ENCODE measurements around the gene SERHL2. TPM values are rescaled to one million over a fixed set of nuclear protein-coding genes. Genes with fewer than 3 reads are reported as not detected.
A peak's percentile ranks its signal among the peaks of the same experiment; 100 is the strongest.
"Not testable (repeated sequence)": the region's sequence is repeated elsewhere in the genome, so short reads cannot be mapped to it uniquely, and the experiment has no call there.

Gene SERHL2
- total and polyA plus RNA-seq, 9 donors: 2.0 to 4.4 (median 2.9) TPM

DNA sequence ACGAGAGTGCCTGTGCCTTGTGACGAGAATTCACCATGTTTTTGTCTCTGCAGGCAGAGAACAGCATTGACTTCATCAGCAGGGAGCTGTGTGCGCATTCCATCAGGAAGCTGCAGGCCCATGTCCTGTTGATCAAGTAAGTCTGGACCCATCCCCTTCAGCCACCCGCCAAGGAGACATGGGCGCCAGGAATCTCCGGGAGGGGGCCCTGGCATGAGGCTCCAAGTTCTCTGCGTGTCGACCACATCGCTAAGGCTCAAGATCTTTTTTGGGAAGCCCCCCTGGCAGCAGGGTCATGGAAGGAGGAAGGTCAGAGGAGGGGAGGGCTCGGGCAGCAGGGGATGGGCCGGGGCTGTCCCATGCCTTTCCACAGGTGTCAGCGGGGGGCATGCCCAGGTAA is 17.3 kb downstream of the SERHL2 start:
- peaks cover 23% of the 10 kb centered on the region for H3K36me3 ChIP-seq (ENCODE audit: control insufficient read depth, insufficient read depth, low read length)
- DNase-seq; H3K27me3 ChIP-seq (ENCODE audit: control insufficient read depth, insufficient read depth, low read length); H3K4me3 ChIP-seq (ENCODE audit: low read length); H3K9me3 ChIP-seq (replicated peaks; ENCODE audit: control insufficient read depth, low read depth, low read length); H3K27ac ChIP-seq (ENCODE audit: low read length); H3K4me1 ChIP-seq (ENCODE audit: control insufficient read depth, insufficient read depth, low read length): not testable (repeated sequence)
- WGBS (ENCODE audit: insufficient coverage): 92% methylated on average over 7 of the region's 12 CpGs

DNA sequence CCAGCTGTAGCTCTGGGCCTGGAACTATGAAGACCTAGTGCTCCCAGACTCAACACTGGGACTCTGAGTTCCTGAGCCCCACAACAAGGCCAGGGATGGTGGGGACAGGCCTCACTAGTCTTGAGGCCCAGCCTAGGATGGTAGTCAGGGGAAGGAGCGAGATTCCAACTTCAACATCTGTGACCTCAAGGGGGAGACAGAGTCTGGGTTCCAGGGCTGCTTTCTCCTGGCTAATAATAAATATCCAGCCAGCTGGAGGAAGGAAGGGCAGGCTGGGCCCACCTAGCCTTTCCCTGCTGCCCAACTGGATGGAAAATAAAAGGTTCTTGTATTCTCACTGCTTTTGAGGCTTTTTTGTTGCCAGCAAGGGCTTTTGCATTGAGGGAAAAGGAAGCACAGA is 20.3 kb downstream of the SERHL2 start:
- peaks cover 37% of the 10 kb centered on the region for H3K36me3 ChIP-seq (ENCODE audit: control insufficient read depth, insufficient read depth, low read length)
- no CpG with 5 or more reads among the region's 1 CpG for WGBS (ENCODE audit: insufficient coverage)
- H3K4me3 ChIP-seq (ENCODE audit: low read length); DNase-seq; H3K9me3 ChIP-seq (replicated peaks; ENCODE audit: control insufficient read depth, low read depth, low read length); H3K4me1 ChIP-seq (ENCODE audit: control insufficient read depth, insufficient read depth, low read length); H3K27ac ChIP-seq (ENCODE audit: low read length); H3K27me3 ChIP-seq (ENCODE audit: control insufficient read depth, insufficient read depth, low read length): not testable (repeated sequence)

DNA sequence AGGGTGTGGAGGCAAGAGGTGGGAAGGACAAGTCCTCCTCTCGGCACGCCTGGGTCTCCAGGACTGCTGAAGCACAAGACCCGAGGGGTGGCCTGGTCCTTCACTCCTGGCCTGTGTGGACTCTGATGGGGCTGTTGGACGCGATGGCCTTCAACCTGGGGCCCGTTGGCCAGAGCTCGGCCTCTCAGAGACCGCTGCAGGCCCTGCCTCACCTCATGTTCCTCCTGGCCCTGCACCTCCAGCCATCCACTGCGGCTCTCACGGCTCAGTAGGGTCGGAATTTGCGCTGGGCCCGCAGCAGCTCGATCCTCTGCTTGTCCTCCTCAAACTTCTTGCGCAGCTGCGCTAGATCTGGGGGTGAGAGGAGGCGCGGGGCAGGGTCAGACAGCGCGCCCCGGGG is 20.7 kb downstream of the SERHL2 start:
- H3K4me1 ChIP-seq (ENCODE audit: control insufficient read depth, insufficient read depth, low read length); DNase-seq; H3K9me3 ChIP-seq (replicated peaks; ENCODE audit: control insufficient read depth, low read depth, low read length); H3K27ac ChIP-seq (ENCODE audit: low read length); H3K27me3 ChIP-seq (ENCODE audit: control insufficient read depth, insufficient read depth, low read length); H3K4me3 ChIP-seq (ENCODE audit: low read length): not testable (repeated sequence)
- H3K36me3 ChIP-seq (ENCODE audit: control insufficient read depth, insufficient read depth, low read length): peaks cover 37% of the 10 kb centered on the region
- WGBS (ENCODE audit: insufficient coverage): 87% methylated on average over 7 of the region's 21 CpGs

DNA sequence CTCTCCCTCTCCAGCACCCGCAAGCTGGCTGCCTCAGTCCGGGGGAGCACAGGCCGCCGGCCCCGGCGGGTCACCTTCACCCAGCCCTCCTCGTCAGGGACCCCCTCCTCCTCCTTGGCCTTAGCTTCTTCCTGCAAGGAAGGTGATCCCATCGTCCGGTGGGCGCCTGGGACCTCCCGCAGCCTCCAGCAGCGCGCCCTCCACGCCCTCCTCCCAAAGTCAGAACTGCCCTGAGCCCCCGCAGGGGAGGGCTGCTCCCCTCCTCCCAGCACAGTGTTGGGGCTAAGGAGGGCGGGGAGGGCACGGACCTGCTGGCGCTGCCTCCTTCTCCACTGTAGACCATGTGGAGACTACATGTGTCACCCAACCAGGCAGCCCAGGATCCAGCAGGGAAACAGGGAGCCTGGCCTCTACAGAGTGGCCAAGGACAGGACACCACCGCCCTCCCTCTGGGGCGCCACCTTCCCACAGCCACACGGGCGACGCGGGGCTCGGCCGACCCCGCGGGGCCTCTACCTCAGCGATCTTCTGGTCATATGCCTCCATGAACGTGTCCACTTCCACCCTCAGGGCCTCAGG is 22.3 kb downstream of the SERHL2 start:
- H3K9me3 ChIP-seq (replicated peaks; ENCODE audit: control insufficient read depth, low read depth, low read length); H3K27me3 ChIP-seq (ENCODE audit: control insufficient read depth, insufficient read depth, low read length); H3K4me1 ChIP-seq (ENCODE audit: control insufficient read depth, insufficient read depth, low read length); H3K4me3 ChIP-seq (ENCODE audit: low read length); H3K27ac ChIP-seq (ENCODE audit: low read length); DNase-seq: not testable (repeated sequence)
- peaks cover 37% of the 10 kb centered on the region for H3K36me3 ChIP-seq (ENCODE audit: control insufficient read depth, insufficient read depth, low read length)
- WGBS (ENCODE audit: insufficient coverage): 89% methylated on average over 13 of the region's 30 CpGs

DNA sequence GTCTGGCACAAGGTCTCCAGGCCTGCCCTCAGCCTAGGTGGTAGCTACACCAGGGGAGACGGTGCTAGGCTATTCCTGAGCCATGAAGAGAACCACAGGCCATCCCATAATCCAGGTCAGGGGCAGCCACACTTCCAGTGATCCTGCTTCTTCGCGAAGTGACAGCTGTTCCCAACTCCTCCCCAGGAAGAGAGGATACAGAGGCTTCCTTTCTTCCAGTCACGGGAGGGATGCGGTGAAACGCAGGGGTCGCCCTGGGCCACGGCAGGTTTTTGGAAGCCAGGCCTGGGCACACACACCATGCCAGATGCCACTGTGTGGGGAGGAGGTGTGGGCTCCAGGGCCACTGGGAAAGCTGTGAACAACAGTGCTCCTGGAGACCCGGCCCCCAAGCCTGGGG is 23.4 kb downstream of the SERHL2 start:
- not testable (repeated sequence) for H3K27ac ChIP-seq (ENCODE audit: low read length); H3K27me3 ChIP-seq (ENCODE audit: control insufficient read depth, insufficient read depth, low read length); H3K9me3 ChIP-seq (replicated peaks; ENCODE audit: control insufficient read depth, low read depth, low read length); H3K4me1 ChIP-seq (ENCODE audit: control insufficient read depth, insufficient read depth, low read length); DNase-seq; H3K4me3 ChIP-seq (ENCODE audit: low read length)
- peaks cover 34% of the 10 kb centered on the region for H3K36me3 ChIP-seq (ENCODE audit: control insufficient read depth, insufficient read depth, low read length)
- 90% methylated on average over 2 of the region's 9 CpGs for WGBS (ENCODE audit: insufficient coverage)

DNA sequence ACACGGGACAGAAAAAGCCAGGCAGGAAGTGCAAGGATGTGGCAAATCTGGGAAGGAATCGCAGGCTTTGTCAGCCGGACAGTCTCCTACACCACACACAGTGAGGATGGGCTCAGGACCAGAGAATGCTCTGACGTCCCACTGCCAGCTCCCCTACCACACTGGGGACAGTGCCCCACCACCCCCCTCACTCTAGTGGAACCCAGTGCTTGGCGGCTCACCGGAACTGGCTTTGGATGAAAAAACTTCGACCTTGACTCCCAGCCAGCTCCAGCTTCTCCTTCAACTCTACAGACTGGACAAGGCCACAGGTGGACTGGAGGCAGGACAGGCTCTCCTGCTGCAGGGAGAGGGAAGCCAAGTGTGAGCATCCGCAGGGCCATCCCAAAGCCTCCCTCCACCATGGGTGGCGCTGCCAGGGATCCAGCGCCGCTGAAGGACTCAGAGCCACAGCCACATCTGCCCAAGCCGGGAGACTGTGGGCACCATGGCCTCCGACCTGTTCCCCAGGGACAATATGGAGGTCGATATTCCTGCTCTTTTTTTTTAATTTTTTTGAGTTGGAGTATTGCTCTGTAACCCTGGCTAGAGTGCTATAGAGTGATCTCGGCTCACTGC is 24.0 kb downstream of the SERHL2 start:
- WGBS (ENCODE audit: insufficient coverage): 71% methylated on average over 2 of the region's 15 CpGs
- DNase-seq: no peak
- no peak overlapping the region for H3K27ac ChIP-seq (ENCODE audit: low read length)

DNA sequence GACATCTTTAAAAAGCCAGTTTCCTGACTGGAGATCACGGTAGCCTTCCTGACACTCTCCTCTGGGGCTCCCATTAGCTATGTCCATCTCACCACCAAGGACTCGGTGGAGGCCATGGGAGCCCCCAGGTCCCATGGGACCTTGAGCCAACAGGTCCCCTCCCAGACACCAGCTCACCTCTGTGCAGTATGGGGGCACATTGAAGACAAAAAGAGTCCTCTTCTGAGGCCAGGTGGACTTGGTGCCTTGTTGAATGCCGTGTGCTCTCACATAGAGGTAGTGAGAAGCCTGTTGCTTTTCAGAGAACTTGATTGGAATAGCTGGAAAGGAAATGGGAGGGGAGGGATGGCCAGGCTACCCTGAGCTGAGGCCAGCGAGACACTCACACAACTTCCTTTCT is 26.3 kb downstream of the SERHL2 start:
- H3K9me3 ChIP-seq (replicated peaks; ENCODE audit: control insufficient read depth, low read depth, low read length); H3K27me3 ChIP-seq (ENCODE audit: control insufficient read depth, insufficient read depth, low read length); DNase-seq; H3K4me1 ChIP-seq (ENCODE audit: control insufficient read depth, insufficient read depth, low read length); H3K4me3 ChIP-seq (ENCODE audit: low read length); H3K27ac ChIP-seq (ENCODE audit: low read length): not testable (repeated sequence)
- H3K36me3 ChIP-seq (ENCODE audit: control insufficient read depth, insufficient read depth, low read length): peaks cover 40% of the 10 kb centered on the region
- no CpG with 5 or more reads among the region's 4 CpGs for WGBS (ENCODE audit: insufficient coverage)

More for the DNA sequence above, 24.0 kb downstream of the SERHL2 start:
- H3K4me1 ChIP-seq (ENCODE audit: control insufficient read depth, insufficient read depth, low read length): peaks cover 8% of the 10 kb centered on the region
- H3K36me3 ChIP-seq (ENCODE audit: control insufficient read depth, insufficient read depth, low read length): peaks cover 30% of the 10 kb centered on the region
- H3K9me3 ChIP-seq (replicated peaks; ENCODE audit: control insufficient read depth, low read depth, low read length): no peaks in the 10 kb centered on the region
- no peak overlapping the region for H3K4me3 ChIP-seq (ENCODE audit: low read length)
- H3K27me3 ChIP-seq (ENCODE audit: control insufficient read depth, insufficient read depth, low read length): no peaks in the 10 kb centered on the region

DNA sequence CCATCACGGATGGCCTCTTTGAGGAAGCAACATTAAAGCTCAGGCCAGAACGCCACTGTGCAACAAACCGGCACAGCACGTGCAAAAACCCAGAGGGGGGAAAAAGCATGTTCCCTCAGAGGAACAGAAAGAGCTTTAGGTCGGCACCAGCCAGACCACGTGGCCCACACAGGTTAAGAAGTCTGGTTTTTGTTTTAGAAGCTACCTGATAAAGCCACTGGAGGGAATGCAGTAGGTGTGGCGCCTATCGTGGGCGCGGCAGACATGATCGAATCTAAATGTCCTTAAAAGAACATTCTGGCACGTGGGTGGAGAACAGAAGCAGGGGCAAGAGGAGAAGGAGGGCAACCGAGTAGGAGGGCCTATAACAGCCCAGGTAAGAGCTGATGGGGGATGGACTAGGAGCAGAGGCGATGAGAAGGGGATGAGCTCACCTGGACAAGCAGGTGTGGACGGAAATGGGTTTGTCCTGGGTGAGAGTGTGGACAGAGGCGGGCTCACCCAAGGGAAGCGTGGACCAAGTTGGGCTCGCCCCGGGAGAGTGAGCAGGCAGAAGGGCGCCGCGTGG is 27.5 kb downstream of the SERHL2 start:
- peaks cover 52% of the 10 kb centered on the region for H3K36me3 ChIP-seq (ENCODE audit: control insufficient read depth, insufficient read depth, low read length)
- not testable (repeated sequence) for H3K27ac ChIP-seq (ENCODE audit: low read length); H3K4me1 ChIP-seq (ENCODE audit: control insufficient read depth, insufficient read depth, low read length); H3K27me3 ChIP-seq (ENCODE audit: control insufficient read depth, insufficient read depth, low read length); DNase-seq; H3K9me3 ChIP-seq (replicated peaks; ENCODE audit: control insufficient read depth, low read depth, low read length)
- 0% methylated on average over 6 of the region's 22 CpGs for WGBS (ENCODE audit: insufficient coverage)
- peak overlapping the region; percentile 61 for H3K4me3 ChIP-seq (ENCODE audit: low read length)

DNA sequence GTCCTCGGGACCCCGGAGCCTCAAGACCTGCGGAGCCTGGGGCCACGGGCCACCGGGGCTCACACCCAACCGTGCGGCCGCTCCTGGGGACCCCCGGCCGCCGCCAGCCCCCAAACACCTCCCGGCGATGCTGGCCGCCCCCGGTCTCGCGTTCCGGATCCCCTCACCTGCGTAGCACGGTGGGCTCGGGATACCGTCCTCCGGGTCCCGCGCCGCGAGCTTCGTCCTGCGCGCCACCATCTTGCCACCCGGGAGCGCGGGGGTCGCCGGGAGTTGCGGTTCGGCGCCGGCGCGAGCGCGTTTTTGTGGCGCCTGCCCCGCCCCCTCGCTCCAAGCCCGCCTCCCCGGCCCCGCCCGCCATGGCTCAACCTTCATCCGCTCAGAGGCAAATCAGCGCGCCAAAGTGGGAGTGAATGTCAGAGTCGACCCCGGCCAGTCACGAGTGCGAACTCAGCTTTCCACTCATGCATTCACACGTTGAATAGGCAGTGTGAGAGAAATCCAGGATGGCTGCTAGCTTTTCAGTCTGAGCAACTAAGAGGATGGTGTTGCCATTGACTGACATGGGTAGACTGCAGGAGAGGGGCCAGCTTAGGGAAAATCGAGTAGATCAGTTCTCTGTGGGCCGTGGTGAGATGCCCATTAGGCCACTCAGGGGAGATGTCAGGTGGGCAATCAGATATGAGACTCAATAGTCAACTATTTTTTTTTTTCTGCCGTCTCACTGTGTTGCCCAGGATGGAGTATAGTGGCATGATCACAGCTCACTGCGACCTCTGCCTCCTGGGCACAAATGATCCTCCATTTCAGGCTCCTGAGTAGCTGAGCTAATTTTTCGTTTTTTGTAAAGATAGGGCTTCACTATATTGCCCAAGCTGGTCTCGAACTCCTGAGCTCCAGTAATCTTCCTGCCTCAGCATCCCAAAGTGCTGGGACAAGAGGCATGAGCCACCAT is 28.3 kb downstream of the SERHL2 start:
- no peaks in the 10 kb centered on the region for H3K27me3 ChIP-seq (ENCODE audit: control insufficient read depth, insufficient read depth, low read length)
- H3K9me3 ChIP-seq (replicated peaks; ENCODE audit: control insufficient read depth, low read depth, low read length): no peaks in the 10 kb centered on the region
- peaks cover 58% of the 10 kb centered on the region for H3K36me3 ChIP-seq (ENCODE audit: control insufficient read depth, insufficient read depth, low read length)
- WGBS (ENCODE audit: insufficient coverage): 6% methylated on average over 50 of the region's 64 CpGs
- H3K27ac ChIP-seq (ENCODE audit: low read length): no peak overlapping the region
- peak; percentile 91 for DNase-seq
- H3K4me3 ChIP-seq (ENCODE audit: low read length): peak overlapping the region; percentile 61
- peaks cover 10% of the 10 kb centered on the region for H3K4me1 ChIP-seq (ENCODE audit: control insufficient read depth, insufficient read depth, low read length)

DNA sequence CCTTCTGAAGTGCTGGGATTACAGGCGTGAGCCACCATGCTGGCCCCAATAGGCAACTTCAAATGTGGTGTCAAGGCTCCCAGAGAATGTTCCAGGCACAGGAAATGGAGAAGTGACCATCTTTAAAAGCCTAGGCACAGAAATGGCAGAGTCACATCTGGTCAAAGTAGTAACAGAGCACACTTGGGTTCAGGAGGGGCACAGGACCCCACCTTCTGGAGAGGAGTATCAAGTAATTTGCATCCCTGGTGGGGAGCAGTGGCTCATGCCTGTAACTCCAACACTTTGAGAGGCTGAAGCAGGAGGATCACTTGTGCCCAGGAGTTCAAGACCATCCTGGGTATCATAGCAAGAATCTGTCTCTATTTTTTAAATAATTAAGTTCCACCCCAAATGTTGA is 29.2 kb downstream of the SERHL2 start:
- H3K36me3 ChIP-seq (ENCODE audit: control insufficient read depth, insufficient read depth, low read length): peaks cover 60% of the 10 kb centered on the region
- H3K4me3 ChIP-seq (ENCODE audit: low read length): no peak overlapping the region
- no peaks in the 10 kb centered on the region for H3K9me3 ChIP-seq (replicated peaks; ENCODE audit: control insufficient read depth, low read depth, low read length)
- no peak for DNase-seq
- peaks cover 10% of the 10 kb centered on the region for H3K4me1 ChIP-seq (ENCODE audit: control insufficient read depth, insufficient read depth, low read length)
- no peak overlapping the region for H3K27ac ChIP-seq (ENCODE audit: low read length)
- no peaks in the 10 kb centered on the region for H3K27me3 ChIP-seq (ENCODE audit: control insufficient read depth, insufficient read depth, low read length)
- WGBS (ENCODE audit: insufficient coverage): 79% methylated on average over 1 of the region's 1 CpG
